GM23338 (cell line): ENCODE results near the gene HLA-C. TPM values are rescaled to one million over a fixed set of nuclear protein-coding genes. Genes with fewer than 3 reads are reported as not detected.

ENCODE experiments used
- ATAC-seq: fragments of 200-7000 bp; cut with Tn5 transposase; 3 replicates; pipeline ENCODE4 v1.9.1; 2020
- DNase-seq: peaks from one replicate; pipeline ENCODE4 v3.0.0-alpha.2; 2015; ENCODE audit warnings: low spot score
- H2AFZ ChIP-seq: fragments of 200-600 bp; sonication (generic); 2 replicates; pipeline ENCODE4 v1.8.0; 2016; ENCODE audit warnings: antibody characterized with exemption, mild to moderate bottlenecking, moderate library complexity
- H3F3A ChIP-seq: fragments of 200-600 bp; sonication (generic); replicated peaks from 2 replicates; pipeline ENCODE4 v1.8.0; 2017; ENCODE audit warnings: antibody characterized with exemption, mixed run types, low read depth
- H3K27ac ChIP-seq: fragments of 200-600 bp; sonication (generic); 2 replicates; pipeline ENCODE4 v1.6.1; 2016; ENCODE audit warnings: low read depth
- H3K27me3 ChIP-seq: fragments of 200-600 bp; sonication (generic); 2 replicates; pipeline ENCODE4 v1.8.0; 2016; ENCODE audit warnings: mild to moderate bottlenecking, mixed run types, moderate library complexity; ENCODE audit not compliant: insufficient read depth
- H3K36me3 ChIP-seq: fragments of 200-600 bp; sonication (generic); 2 replicates; pipeline ENCODE4 v1.8.0; 2016; ENCODE audit warnings: mild to moderate bottlenecking; ENCODE audit not compliant: insufficient read depth
- H3K4me1 ChIP-seq: fragments of 200-600 bp; sonication (generic); 2 replicates; pipeline ENCODE4 v1.8.0; 2016; ENCODE audit warnings: mild to moderate bottlenecking, moderate library complexity; ENCODE audit not compliant: insufficient read depth
- H3K4me2 ChIP-seq: fragments of 200-600 bp; sonication (generic); 2 replicates; pipeline ENCODE4 v1.7.1; 2017; ENCODE audit warnings: mixed run types
- H3K4me3 ChIP-seq: fragments of 200-600 bp; sonication (generic); 2 replicates; pipeline ENCODE4 v1.6.1; 2016; ENCODE audit warnings: mixed run types
- H3K79me2 ChIP-seq: fragments of 200-600 bp; sonication (generic); replicated peaks from 2 replicates; pipeline ENCODE4 v1.8.0; 2017; ENCODE audit warnings: mild to moderate bottlenecking; ENCODE audit not compliant: insufficient read depth
- H3K9me2 ChIP-seq: fragments of 200-600 bp; sonication (generic); 2 replicates; pipeline ENCODE4 v1.8.0; 2017; ENCODE audit not compliant: insufficient read depth
- H4K20me1 ChIP-seq: fragments of 200-600 bp; sonication (generic); replicated peaks from 2 replicates; pipeline ENCODE4 v1.8.0; 2017; ENCODE audit warnings: mild to moderate bottlenecking; ENCODE audit not compliant: insufficient read depth
- H3K27ac Mint-ChIP-seq: 2 replicates; pipeline ENCODE4 v1.8.0; 2020; ENCODE audit warnings: inconsistent platforms, mild to moderate bottlenecking, moderate library complexity, mixed read lengths
- H3K27me3 Mint-ChIP-seq: 3 replicates; pipeline ENCODE4 v1.8.0; 2022; ENCODE audit warnings: low read depth, mild to moderate bottlenecking, moderate library complexity, mixed read lengths, inconsistent platforms; ENCODE audit not compliant: insufficient read depth, poor library complexity
- H3K36me3 Mint-ChIP-seq: 3 replicates; pipeline ENCODE4 v1.8.0; 2021; ENCODE audit warnings: low read depth, mild to moderate bottlenecking, inconsistent platforms, moderate library complexity, mixed read lengths
- H3K4me1 Mint-ChIP-seq: 3 replicates; pipeline ENCODE4 v1.8.0; 2020; ENCODE audit warnings: mild to moderate bottlenecking, inconsistent platforms, mixed read lengths
- H3K4me3 Mint-ChIP-seq: 3 replicates; pipeline ENCODE4 v1.8.0; 2021; ENCODE audit warnings: moderate library complexity, mild to moderate bottlenecking, inconsistent platforms, mixed read lengths
- H3K9me3 Mint-ChIP-seq: 3 replicates; pipeline ENCODE4 v1.8.0; 2020; ENCODE audit warnings: moderate library complexity, mild to moderate bottlenecking, inconsistent platforms, mixed read lengths
- CREB1 ChIP-seq: fragments of 250-450 bp; sonication (Bioruptor Pico); IDR thresholded peaks from 2 replicates; pipeline ENCODE4 v1.5.0; 2020; ENCODE audit warnings: low read depth, mild to moderate bottlenecking, moderate library complexity
- NANOG ChIP-seq: IDR thresholded peaks from 2 replicates; pipeline ENCODE4 v1.6.1; 2016; ENCODE audit warnings: antibody characterized with exemption, borderline replicate concordance
- STAT1 ChIP-seq: IDR thresholded peaks from one replicate; pipeline ENCODE4 v1.6.1; 2016; ENCODE audit warnings: antibody characterized with exemption; ENCODE audit not compliant: unreplicated experiment
- ZNF114 ChIP-seq: fragments of 250-450 bp; sonication (Bioruptor Pico); IDR thresholded peaks from 2 replicates; pipeline ENCODE4 v1.5.0; 2020; ENCODE audit warnings: mild to moderate bottlenecking, moderate library complexity
- ZNF331 ChIP-seq: fragments of 250-450 bp; sonication (Bioruptor Pico); IDR thresholded peaks from 2 replicates; pipeline ENCODE4 v1.5.0; 2020; ENCODE audit warnings: low read depth, mild to moderate bottlenecking, moderate library complexity
- polyA plus RNA-seq: library from polyadenylated mRNA; unstranded; fragments of >200 nt; fragmentation: Nextera tagmentation; extraction: Ambion mirVana; gene quantifications from 2 replicates; pipeline ENCODE4 v1.2.1, GENCODE V29; 2016
- total RNA-seq: library from RNA; depleted of rRNA; stranded (reverse); fragments of >200 nt; shearing (Covaris generic); gene quantifications from 2 replicates; pipeline ENCODE4 v1.2.3, GENCODE V29; 2014
- TF ChIP-seq, protein P1 (sequence below): fragments of 250-450 bp; sonication (Bioruptor Pico); IDR thresholded peaks from 2 replicates; pipeline ENCODE4 v1.5.0; 2020; ENCODE audit warnings: mild to moderate bottlenecking, moderate library complexity
- TF ChIP-seq, protein P2 (sequence below): IDR thresholded peaks from 2 replicates; pipeline ENCODE4 v1.6.1; 2016; ENCODE audit warnings: antibody characterized with exemption
- TF ChIP-seq, protein P3 (sequence below): IDR thresholded peaks from one replicate; pipeline ENCODE4 v1.6.1; 2018; ENCODE audit warnings: antibody characterized with exemption; ENCODE audit not compliant: unreplicated experiment
- TF ChIP-seq, protein P4 (sequence below), 2 experiments: fragments of 200-600 bp in 1 of 2; sonication (generic) in 1 of 2; conservative IDR thresholded peaks; 2 replicates each; pipeline versions ENCODE4 v1.5.1 to v1.6.1; 2016 to 2017; ENCODE audit warnings: antibody characterized with exemption in 2 of 2, low read depth in 2 of 2, mild to moderate bottlenecking in 2 of 2, moderate library complexity in 1 of 2

The HLA-C gene
- total and polyA plus RNA-seq, 2 experiments from 2014 or later = 73.1 to 116 TPM

DNA sequence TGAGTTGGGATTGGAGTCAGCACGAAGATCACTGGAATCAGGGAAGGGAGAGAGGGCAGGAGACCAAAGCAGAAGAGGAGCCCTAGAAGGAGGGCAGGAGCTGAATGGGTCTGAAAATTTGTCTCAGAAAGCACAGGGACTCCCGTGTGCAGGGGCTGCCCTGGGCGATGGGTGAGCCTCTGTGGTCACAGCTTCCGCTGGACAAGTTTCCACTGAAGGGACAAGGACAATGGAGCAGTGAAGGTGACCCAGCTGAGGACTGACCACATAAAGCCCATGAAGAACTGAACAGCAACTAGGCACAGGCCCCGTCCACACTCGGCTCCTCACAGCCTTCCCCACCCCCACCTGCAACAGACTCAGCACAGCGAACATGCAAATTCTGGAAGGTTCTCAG is 3.5 kb downstream of the HLA-C start (continued):
- TF ChIP-seq, protein P1, sequence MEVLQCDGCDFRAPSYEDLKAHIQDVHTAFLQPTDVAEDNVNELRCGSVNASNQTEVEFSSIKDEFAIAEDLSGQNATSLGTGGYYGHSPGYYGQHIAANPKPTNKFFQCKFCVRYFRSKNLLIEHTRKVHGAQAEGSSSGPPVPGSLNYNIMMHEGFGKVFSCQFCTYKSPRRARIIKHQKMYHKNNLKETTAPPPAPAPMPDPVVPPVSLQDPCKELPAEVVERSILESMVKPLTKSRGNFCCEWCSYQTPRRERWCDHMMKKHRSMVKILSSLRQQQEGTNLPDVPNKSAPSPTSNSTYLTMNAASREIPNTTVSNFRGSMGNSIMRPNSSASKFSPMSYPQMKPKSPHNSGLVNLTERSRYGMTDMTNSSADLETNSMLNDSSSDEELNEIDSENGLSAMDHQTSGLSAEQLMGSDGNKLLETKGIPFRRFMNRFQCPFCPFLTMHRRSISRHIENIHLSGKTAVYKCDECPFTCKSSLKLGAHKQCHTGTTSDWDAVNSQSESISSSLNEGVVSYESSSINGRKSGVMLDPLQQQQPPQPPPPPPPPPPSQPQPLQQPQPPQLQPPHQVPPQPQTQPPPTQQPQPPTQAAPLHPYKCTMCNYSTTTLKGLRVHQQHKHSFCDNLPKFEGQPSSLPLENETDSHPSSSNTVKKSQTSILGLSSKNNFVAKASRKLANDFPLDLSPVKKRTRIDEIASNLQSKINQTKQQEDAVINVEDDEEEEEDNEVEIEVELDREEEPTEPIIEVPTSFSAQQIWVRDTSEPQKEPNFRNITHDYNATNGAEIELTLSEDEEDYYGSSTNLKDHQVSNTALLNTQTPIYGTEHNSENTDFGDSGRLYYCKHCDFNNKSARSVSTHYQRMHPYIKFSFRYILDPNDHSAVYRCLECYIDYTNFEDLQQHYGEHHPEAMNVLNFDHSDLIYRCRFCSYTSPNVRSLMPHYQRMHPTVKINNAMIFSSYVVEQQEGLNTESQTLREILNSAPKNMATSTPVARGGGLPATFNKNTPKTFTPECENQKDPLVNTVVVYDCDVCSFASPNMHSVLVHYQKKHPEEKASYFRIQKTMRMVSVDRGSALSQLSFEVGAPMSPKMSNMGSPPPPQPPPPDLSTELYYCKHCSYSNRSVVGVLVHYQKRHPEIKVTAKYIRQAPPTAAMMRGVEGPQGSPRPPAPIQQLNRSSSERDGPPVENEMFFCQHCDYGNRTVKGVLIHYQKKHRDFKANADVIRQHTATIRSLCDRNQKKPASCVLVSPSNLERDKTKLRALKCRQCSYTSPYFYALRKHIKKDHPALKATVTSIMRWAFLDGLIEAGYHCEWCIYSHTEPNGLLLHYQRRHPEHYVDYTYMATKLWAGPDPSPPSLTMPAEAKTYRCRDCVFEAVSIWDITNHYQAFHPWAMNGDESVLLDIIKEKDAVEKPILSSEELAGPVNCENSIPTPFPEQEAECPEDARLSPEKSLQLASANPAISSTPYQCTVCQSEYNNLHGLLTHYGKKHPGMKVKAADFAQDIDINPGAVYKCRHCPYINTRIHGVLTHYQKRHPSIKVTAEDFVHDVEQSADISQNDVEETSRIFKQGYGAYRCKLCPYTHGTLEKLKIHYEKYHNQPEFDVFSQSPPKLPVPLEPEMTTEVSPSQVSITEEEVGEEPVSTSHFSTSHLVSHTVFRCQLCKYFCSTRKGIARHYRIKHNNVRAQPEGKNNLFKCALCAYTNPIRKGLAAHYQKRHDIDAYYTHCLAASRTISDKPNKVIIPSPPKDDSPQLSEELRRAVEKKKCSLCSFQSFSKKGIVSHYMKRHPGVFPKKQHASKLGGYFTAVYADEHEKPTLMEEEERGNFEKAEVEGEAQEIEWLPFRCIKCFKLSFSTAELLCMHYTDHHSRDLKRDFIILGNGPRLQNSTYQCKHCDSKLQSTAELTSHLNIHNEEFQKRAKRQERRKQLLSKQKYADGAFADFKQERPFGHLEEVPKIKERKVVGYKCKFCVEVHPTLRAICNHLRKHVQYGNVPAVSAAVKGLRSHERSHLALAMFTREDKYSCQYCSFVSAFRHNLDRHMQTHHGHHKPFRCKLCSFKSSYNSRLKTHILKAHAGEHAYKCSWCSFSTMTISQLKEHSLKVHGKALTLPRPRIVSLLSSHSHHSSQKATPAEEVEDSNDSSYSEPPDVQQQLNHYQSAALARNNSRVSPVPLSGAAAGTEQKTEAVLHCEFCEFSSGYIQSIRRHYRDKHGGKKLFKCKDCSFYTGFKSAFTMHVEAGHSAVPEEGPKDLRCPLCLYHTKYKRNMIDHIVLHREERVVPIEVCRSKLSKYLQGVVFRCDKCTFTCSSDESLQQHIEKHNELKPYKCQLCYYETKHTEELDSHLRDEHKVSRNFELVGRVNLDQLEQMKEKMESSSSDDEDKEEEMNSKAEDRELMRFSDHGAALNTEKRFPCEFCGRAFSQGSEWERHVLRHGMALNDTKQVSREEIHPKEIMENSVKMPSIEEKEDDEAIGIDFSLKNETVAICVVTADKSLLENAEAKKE (CRISPR knock-in tag) = no peak
- TF ChIP-seq ZNF114 (CRISPR knock-in tag) = no peak
- TF ChIP-seq CREB1 (CRISPR knock-in tag) = no peak
- TF ChIP-seq, protein P2, sequence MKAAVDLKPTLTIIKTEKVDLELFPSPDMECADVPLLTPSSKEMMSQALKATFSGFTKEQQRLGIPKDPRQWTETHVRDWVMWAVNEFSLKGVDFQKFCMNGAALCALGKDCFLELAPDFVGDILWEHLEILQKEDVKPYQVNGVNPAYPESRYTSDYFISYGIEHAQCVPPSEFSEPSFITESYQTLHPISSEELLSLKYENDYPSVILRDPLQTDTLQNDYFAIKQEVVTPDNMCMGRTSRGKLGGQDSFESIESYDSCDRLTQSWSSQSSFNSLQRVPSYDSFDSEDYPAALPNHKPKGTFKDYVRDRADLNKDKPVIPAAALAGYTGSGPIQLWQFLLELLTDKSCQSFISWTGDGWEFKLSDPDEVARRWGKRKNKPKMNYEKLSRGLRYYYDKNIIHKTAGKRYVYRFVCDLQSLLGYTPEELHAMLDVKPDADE = no peak

DNA sequence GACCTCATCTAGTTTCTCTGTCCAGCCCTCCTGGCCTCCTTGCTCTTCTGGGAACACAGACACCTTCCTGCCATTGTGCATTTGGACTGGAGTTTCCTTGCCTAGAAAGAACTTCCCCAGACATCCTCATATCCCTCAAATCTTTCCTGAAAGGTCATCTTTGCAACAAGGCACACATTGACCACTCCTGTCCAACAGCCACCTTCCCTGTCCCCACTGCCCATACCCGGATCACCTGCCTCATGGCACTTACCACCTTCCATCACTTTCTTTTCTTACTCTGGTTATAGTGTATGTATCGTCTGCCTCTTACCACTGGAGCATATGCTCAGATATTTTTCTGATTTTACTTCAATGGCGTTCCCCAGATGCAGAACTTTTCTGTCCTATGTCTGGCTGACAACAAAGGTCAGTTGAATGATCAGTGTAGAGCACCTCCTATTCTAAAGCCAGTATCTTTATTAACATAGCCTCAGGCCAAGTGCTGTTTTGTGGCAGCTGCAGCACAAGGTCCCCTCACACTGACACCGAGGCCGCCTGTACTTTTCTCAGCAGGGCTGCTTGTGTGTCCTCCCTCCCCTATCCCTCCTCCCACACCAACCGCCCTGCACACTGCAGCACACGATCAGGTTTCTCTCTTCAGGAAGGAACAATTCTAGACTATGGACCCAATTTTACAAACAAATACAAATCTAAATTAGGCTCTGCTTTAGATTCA is 4.1 kb downstream of the HLA-C start:
- Mint-ChIP-seq H3K27ac (no peak overlapping the region), H3K9me3 (peaks cover 11% of the 10 kb centered on the region), H3K4me3 (no peak overlapping the region)

More for the DNA sequence above, 4.1 kb downstream of the HLA-C start:
- Histone ChIP-seq H3K79me2 (no peaks in the 10 kb centered on the region), H3F3A (no peaks in the 10 kb centered on the region), H3K36me3 (no peaks in the 10 kb centered on the region), H3K4me1 (peaks cover 5% of the 10 kb centered on the region), H3K27ac (no peak overlapping the region), H3K9me2 (no peaks in the 10 kb centered on the region), H4K20me1 (no peaks in the 10 kb centered on the region), H2AFZ (no peak overlapping the region), H3K27me3 (peaks cover 5% of the 10 kb centered on the region; the same call in 1 of the 2 replicates), H3K4me2 (no peak overlapping the region), H3K4me3 (no peak overlapping the region)
- no peak for DNase-seq
- peaks cover 30% of the 10 kb centered on the region for H3K36me3 Mint-ChIP-seq
- TF ChIP-seq, protein P3, sequence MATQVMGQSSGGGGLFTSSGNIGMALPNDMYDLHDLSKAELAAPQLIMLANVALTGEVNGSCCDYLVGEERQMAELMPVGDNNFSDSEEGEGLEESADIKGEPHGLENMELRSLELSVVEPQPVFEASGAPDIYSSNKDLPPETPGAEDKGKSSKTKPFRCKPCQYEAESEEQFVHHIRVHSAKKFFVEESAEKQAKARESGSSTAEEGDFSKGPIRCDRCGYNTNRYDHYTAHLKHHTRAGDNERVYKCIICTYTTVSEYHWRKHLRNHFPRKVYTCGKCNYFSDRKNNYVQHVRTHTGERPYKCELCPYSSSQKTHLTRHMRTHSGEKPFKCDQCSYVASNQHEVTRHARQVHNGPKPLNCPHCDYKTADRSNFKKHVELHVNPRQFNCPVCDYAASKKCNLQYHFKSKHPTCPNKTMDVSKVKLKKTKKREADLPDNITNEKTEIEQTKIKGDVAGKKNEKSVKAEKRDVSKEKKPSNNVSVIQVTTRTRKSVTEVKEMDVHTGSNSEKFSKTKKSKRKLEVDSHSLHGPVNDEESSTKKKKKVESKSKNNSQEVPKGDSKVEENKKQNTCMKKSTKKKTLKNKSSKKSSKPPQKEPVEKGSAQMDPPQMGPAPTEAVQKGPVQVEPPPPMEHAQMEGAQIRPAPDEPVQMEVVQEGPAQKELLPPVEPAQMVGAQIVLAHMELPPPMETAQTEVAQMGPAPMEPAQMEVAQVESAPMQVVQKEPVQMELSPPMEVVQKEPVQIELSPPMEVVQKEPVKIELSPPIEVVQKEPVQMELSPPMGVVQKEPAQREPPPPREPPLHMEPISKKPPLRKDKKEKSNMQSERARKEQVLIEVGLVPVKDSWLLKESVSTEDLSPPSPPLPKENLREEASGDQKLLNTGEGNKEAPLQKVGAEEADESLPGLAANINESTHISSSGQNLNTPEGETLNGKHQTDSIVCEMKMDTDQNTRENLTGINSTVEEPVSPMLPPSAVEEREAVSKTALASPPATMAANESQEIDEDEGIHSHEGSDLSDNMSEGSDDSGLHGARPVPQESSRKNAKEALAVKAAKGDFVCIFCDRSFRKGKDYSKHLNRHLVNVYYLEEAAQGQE = no peak
- TF ChIP-seq NANOG (no peak), STAT1 (no peak), ZNF331 (no peak)
- TF ChIP-seq, protein P4, sequence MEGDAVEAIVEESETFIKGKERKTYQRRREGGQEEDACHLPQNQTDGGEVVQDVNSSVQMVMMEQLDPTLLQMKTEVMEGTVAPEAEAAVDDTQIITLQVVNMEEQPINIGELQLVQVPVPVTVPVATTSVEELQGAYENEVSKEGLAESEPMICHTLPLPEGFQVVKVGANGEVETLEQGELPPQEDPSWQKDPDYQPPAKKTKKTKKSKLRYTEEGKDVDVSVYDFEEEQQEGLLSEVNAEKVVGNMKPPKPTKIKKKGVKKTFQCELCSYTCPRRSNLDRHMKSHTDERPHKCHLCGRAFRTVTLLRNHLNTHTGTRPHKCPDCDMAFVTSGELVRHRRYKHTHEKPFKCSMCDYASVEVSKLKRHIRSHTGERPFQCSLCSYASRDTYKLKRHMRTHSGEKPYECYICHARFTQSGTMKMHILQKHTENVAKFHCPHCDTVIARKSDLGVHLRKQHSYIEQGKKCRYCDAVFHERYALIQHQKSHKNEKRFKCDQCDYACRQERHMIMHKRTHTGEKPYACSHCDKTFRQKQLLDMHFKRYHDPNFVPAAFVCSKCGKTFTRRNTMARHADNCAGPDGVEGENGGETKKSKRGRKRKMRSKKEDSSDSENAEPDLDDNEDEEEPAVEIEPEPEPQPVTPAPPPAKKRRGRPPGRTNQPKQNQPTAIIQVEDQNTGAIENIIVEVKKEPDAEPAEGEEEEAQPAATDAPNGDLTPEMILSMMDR (conservative IDR thresholded peaks at IDR 0.05; ENCODE audit: low read depth in 2 of 2) = no peak
- TF ChIP-seq, protein P2 = no peak
- H3K27me3 Mint-ChIP-seq = peaks cover 14% of the 10 kb centered on the region
- H3K4me1 Mint-ChIP-seq = peaks cover 8% of the 10 kb centered on the region
- ATAC-seq = no peak
